Measurements from ENCODE around the gene CNPY1.
A peak's percentile ranks its signal among the peaks of the same experiment; 100 is the strongest.

The CNPY1 gene

DNA sequence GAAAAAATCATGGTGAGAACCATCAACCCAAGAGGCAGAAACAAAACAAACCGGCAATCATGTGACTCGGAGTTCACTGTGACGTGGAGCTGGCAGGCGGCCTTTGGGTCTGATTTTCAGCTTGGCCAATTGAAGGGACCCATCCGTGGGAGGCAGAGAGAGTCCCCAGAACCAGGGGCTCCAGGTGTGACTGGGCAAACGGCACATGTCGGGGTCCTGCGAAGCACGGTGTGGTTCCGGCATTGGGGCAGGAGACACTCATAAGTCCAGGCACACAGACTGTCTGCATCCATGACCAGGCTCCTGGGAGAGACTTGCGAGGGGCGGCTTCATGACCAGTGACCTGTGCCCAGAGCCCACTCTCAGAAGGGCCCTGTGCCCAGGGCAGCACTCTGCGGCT, 12.6 kb upstream of the CNPY1 start:
- DNase-seq (ENCODE audit: low spot score), result no peak

DNA sequence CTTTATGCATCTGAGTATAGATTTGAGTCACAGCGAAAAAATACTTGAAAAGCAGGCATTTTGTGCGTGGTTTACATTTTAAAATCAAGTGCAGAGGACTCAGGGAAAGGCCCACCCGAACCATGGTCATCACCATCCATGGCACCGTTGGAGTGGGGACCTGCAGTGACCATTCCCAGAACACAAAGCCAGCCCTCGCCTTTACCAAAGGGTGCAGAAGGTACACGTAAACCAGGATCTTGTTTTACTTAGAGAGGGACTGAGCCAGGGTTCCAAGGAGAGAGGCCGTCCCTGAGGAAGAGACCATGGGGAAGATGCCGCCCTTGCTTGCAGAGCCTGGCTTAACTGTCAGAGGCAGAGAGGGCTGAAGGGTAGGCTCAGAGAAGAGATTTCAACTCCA, 12.0 kb upstream of the CNPY1 start:
- no peak for DNase-seq (ENCODE audit: low spot score)

DNA sequence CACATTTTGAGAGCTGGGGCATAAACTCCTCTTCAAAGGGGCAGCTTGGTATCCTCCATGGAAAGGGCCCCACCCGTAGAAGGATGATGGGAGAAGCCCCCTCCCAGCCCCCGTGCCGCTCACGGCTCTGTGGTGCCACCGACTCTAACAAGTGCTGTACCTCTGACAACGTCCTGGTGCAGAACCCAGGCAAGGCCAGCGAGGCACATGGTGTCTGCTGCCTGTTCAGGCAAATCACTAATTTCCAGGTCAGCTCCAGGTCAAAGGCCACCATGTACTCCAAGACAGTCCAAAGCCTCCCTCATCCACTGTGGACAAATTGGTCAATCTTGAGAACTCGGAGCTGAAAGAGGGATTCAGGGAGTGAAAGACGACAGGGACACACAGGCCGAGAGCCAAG, 11.4 kb upstream of the CNPY1 start:
- no peak for DNase-seq (ENCODE audit: low spot score)

DNA sequence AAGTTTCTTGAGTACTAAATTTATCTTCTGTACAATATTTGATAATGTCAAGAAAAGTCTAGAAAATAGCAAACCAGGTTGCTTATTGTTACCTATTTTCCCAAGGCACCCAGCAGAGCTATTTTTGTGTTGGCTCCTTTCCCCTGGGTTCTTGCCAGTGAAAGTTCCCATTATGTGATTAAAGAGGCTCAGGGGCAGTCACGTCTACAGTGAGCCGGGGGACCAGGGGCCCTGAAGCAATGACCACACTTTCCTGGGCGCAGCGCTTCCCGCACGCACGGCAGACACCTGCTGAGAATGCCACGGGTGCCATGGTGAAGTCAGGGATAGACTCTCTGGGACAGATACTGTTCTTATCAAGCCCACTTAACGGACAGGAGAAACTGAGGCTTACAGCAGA, 10.4 kb upstream of the CNPY1 start:
- no peak for DNase-seq (ENCODE audit: low spot score)

DNA sequence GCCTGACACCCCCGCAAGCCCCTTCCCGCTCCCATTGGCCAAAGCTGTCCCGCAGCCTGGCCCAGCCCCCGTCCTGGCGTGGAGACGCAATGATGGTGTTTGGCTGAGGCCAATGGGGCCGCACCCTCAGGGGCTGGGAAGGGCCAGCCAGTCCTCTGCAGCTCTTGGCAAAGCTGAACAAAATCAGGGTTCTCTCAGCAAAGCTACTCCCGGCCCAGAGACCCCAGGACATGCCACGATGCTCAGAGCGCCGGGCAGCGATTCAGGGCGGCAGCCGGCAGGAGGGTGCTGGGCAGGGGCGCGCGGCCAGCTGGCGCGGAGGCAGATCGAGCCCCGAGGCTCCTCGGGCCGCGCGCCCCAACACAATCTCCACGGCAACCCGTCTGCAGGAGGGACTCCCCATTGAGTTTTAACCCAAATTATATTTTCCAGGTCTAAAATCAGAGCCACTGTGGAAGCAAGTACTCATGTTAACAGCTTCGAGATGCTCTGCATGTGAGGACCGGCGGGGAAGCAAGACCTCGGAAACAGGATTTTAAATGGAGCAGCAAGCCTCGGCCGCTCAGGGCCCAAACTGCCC, 8.8 kb upstream of the CNPY1 start:
- DNase-seq (ENCODE audit: low spot score), result no peak

DNA sequence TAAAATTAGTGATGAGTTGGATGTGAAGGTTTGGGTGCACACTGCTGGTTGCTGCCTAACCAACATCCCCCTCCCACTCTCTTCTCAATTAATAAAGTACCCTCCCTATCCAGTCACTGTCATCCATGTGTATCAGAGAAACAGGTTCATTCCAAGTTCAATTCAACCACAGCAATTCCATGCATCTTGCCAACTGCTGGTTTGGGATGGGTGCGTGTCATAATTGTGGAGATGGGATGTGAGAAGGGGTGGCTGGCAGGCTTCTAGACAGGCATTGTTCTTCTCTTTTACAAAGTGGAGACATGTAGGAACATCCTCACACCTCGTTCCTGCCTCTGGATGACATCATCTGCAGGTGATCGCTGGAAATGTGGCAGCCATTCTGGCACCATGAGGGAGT, 7.5 kb upstream of the CNPY1 start:
- DNase-seq (ENCODE audit: low spot score), result no peak

DNA sequence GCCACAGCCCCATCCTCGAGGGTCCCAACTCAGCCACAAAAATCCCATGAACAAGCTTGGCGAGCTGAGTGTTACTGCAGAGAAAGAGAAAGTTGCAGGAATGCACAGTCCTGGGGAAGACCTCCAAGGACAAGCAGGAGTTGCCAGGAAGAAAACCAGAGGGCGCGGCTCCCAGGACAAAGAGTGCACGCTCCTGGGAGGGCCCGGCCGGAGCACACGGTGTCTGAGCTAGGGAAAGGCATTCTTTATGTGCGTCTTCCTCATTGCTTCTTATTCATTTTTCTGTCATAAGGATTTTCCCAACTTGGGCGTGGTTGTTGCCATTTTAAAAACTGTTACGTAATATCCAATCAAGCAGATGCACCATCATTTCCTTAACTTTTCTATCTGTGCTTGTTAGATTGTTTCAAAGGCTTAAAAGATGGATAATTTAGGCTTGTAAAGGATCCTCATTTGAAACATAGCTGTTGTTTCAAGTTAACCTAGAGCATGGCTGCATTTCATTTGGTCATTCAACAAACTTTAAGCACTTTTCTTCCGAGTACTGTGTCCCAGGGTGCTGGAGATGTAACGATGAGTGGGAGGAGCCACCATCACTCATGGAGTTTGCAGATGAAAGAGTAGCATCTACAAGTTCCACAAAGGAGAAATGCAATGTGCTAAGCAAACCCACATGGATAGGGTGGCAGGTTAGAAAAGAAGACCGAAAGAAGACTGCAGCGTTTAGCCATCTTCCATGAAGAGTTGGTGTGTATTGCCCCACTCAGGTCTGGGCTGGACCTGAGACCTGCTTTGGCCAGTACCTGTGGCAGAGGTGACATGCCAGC, 5.6 kb upstream of the CNPY1 start:
- DNase-seq (ENCODE audit: low spot score), result no peak

DNA sequence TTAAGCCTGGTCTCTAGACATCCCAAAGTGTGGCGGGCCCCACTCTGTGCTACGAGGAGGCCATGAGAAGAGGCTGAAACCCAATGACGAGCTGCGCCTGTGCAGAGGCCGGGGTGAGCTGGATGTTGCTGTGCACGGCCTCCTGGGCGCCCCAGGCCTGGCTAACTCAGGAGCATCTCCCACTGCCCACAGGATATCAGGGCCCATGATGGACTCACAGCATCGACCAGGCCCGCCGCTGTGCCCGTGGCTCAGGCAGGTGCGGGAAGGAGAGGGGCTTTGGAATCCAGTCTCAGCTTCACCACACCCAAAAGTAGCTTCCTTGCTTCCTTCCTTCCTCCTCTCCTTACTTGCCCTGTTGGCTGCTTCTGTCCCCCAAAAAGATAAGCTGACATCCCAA, 4.6 kb upstream of the CNPY1 start:
- no peak for DNase-seq (ENCODE audit: low spot score)

DNA sequence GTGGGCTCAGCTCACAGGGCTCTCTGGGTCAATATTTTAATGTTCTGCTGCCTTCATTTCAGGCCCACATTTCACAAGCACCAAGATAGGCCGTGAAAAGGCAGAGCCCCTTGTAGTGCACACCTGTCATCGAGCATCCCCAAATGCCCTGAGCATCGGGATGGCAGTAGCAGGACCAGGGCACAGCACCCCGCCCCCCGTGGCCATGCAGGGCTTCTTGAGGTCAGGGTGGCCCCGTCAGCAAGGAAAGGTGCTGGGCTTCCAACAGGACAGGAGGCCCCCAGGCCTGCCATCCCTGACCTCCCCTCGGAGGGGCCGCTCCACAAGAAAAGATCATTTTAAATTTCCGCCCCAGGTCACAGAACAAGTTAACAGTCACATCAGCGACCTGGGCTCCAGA, 2.9 kb upstream of the CNPY1 start:
- no peak for DNase-seq (ENCODE audit: low spot score)

DNA sequence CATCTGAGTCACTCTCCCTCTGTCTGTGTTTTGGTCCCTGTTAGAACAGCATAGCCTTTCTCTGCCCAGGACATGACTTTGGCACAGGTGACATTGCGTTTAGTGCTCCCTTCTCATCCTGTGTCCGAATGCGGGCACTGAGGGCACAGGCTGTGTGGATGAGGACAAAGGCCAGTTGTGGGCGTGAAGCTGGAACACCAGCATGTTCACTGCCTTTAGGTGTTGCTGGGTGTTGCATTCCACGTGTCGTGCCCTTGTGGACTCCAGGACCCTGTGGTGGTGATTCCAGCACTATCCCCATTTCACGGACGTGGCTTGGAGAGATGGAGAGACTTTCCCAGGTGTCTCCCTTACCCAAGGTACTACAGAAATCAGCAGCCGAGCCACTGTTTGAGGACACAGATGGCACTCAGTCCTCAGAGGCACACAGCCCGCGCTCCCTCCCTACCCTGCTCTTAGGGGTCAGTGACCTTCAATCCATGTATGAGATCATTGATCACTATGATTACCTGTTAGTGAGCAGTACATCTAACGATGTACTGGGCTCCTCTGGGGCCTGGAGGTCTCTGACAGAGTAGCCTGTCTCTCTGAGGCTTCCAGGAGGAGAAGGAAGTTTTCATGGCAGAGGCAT, 917 bp upstream of the CNPY1 start:
- no peak for DNase-seq (ENCODE audit: low spot score)

DNA sequence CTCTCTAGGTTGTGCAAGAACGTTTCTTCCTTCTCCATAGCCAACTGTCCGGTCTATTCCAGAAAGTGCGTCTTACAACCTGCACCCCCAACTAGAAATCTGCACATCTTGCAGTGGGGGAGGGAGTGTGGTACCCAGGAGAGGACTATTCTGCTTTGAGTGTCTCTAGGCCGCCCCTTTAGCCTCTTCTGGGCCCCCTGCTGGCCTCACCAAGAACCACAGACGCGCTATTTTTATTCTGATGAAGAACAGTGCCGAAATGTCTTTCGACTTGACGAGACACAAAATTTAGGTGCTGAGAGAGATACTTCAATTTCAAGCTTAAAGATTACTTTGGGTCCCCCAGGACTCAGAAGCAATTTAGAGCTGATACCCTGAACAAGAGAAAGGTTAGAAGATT, 1.0 kb downstream of the CNPY1 start:
- DNase-seq (ENCODE audit: low spot score), result no peak

DNA sequence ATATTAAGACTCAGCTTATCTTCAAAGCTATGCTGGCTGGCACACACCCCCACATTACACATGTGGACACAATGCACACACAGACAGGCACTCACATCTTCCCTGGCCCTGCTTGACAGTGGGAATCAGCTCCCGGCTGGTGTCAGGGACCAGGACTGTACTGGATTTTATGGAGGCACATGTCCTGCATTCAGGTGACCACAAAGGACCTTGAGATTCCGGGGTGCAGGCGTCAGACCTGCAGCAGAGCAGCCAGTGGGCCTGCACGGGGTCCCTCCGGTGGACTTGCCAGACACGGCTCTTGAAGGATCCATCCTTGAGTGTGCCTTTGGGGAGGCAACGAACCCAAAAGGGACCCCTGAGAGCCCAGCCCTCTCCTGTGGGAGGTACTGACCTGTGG, 1.9 kb downstream of the CNPY1 start:
- no peak for DNase-seq (ENCODE audit: low spot score)

DNA sequence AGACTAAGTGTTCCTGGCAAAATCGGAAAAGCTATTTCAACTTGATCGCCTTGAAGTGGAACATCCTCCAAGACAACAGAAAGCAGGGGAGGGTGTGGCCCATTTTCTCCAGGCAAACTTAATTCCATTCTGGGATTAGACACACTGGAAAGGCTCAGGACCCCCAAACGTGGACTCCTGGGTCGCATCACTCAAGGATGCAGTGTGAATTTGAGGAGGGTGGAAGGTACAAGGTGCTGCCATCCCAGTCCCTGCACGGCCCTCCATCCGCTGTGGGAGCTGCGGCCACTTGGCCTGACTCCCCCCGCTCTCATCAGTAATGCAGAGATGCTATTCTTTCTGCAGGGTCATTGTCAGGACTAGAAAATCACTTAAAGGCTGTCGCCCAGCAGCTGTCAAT, 2.4 kb downstream of the CNPY1 start:
- no peak for DNase-seq (ENCODE audit: low spot score)

DNA sequence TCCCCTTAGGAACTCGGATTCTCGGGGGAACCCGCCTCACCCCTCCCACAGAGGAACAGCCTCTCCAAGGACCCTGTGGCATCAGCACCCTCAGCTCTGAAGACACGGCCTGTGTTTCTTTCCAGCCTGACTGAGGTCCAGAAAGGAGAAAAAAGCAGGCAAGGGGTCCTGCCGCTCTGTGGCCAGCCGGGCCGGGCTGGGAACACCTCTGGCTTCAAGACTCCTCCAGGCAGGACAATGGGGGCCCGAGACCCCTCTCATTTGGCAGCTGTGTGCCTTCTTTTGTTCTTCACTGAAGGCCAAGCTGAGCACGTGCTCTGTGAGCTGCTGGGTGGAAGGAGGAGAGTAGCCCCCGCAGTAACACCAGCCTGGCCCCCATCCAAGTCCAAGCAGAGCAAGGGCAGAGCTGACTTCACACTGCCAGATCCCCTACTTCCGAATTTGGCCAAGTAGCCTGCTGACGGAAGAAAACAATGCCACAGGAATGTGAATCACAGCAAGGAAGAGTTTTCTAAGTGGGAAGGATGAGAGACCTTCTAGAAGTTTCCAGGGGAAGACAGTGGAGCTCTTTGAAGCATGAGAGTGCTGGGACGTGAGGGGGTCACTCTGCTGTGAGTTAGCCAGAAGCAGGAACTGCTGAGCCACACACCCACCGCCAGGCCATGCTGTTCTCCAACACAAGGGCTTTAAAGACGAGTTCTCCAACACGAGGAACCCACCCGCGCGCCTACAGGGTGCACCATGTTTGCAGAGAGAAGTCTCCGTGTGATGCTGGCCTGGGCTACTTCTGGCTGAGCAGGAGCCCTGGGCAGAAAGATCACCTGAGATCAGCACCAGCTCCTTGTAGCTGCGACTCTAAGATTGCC, 3.1 kb downstream of the CNPY1 start:
- no peak for DNase-seq (ENCODE audit: low spot score)

DNA sequence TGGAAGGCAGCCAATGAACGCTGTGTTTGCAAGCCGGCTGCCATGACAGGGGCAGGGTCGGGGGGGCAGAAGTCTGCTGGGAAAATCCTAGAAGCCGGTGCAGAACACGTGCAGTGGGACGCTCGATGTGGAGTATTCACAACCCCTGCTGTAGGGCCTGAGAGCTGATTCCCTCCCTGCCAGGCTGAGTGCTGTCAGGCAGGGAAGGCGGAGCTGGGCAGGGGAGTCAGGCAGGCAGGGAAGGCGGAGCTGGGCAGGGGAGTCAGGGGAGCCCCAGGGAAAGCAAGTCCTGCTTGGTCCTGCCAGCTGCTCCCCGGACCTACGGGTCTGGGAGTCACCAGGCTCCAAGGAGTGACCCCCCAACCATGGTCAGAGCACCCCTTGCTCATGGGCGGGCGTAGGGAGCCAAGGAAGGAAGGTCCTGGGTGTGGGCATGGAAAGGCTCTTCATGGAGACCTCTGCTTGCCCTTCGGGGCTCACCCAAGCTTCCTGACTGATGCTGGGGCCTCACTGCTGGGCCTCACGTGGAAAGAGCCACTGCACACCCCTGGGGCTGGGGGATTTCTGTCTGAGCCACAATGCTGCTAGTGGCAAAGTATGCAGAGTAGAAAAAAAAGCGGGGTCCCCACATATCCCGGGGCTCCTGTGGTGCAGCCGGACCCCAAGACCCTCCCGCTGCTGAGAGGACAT, 4.2 kb downstream of the CNPY1 start:
- DNase-seq (ENCODE audit: low spot score), result no peak

DNA sequence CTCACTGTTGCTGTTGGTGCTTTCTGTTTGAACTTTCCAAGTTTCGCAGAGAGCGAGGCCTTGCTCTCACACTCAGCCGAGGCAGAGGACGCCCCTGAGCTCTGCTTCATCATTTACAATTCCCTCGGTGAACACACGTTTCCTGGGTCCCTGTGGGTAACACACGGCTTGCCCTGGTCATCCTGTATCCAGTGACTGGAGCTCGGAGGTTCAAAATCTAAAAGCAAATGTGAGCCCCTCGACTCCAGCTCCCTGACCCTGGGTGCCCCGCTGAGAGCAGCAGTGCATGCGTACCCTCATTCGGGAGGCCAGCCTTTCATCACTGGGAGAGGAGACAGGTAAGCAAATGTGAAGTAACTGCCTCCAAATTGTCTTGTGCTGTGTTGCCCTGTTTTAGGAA, 5.8 kb downstream of the CNPY1 start:
- DNase-seq (ENCODE audit: low spot score), result no peak

DNA sequence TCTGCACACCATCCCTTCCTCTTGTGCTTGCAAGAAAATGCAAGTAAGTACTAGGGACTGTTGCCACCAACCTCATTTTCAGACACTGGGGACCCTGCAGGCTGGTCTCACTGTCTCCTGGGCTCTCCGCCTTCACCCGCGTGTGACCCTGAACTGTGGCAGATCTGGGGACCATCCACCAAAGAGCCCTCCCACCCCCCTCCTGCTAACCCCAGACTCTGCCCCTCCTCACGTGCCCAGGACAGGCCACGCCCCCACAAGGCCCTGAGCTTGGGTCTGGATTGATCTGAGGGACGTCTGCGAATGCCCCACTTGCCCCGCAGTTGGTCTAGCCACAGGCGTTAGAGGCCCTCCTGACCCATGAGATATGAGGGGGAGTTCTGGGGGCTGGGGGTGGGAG, 8.1 kb downstream of the CNPY1 start:
- no peak for DNase-seq (ENCODE audit: low spot score)

DNA sequence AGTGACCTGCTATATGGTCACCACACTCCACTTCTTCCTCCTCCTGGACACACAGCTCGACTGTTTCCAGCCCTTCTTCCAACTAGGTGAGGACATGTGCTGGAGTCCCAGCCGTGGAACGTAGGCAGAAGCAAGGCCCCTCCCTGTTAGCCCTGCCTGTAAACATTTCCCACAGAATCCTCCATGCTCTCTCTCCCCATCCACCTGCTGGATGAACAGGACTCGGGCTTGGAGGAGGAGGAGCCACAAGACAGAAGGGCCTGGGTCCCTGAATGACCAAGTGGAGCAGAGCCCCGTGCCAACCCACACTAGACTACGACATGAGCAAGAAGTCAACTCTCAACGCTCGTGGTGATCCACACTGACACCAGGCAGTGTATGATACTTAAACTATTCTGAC, 9.9 kb downstream of the CNPY1 start:
- DNase-seq (ENCODE audit: low spot score), result no peak

DNA sequence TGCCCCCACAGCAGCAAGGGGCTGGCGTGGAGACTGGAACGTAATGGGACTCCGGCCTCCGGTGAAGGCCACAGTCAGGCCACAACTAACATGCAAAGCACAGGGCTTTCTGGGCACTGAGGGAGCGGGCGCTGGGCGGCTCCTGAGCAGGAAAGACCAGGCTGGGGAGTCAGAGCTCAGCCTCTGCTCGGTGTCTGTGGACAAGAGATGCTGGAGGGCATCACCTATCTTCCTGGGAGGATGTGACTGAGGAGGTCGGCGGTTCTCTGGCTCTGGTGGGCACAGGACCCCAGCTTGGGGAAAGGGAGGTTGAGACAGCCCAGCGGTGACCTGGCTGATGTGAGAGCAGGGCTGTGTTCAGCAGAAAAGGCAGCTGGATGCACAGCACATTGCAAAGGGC, 11.7 kb downstream of the CNPY1 start:
- no peak for DNase-seq (ENCODE audit: low spot score)

DNA sequence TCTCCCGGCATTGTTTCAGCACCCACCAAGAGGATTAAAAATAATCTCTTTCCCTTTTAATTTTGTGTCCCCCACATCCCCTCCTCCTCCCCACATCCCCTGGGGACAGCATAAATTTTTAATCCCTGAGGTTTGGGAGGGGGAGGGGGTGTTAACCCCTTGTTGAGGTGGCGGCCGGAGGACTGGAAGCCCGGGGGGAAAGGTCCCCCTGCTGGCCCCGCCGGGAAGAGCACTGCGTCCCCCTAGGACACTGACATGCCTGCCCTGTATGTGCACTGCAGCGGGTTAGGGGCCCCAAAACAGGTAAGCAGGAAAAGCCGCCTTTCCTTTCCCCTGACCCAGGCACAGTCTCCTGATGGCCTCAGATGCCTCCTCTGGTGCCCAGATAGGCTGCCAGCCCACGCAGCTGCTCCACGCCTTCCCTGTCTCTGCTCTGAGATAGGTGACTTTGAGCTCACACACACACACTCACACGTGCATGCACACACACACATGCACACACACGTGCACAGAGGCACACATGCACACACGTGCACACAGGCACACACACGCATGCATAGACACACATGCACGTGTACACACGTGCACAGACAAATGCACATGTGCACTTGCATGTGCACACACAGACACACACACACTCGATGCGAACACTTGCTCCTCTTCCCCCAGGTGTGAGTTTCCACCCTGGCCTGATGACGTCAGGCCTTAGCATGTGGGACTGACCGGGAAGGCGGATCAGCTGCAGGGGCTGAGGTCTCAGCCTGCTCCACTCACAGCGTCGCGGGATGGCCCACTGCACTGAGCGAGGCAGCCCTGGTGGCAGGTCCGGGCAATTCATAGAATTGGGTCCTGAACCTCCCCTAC, 12.3 kb downstream of the CNPY1 start:
- peak; percentile 89 for DNase-seq (ENCODE audit: low spot score)
